SU-DHL-6 (cell line): ENCODE data around the gene COX11.

ENCODE experiments used
- H2AFZ ChIP-seq: fragments of 200-600 bp; sonication (generic); 2 replicates; pipeline ENCODE4 v1.6.1; 2014; ENCODE audit warnings: low read depth, mild to moderate bottlenecking, moderate library complexity, mixed read lengths, antibody characterized with exemption, low read length; ENCODE audit not compliant: severe bottlenecking
- H3F3A ChIP-seq: fragments of 200-600 bp; shearing (Covaris generic); 2 replicates; pipeline ENCODE4 v1.6.0; 2016; ENCODE audit warnings: antibody characterized with exemption, mild to moderate bottlenecking; ENCODE audit not compliant: insufficient read depth
- H3K27ac ChIP-seq: fragments of 200-600 bp; sonication (generic); 2 replicates; pipeline ENCODE4 v1.5.1; 2016; ENCODE audit warnings: low read depth, mild to moderate bottlenecking, low read length, moderate library complexity, mixed read lengths
- H3K27me3 ChIP-seq: fragments of 200-600 bp; sonication (generic), shearing (Covaris generic); 2 replicates; pipeline ENCODE4 v1.6.0; 2014; ENCODE audit warnings: mild to moderate bottlenecking, low read length
- H3K36me3 ChIP-seq: fragments of 200-600 bp; sonication (generic); 2 replicates; pipeline ENCODE4 v1.6.1; 2014; ENCODE audit warnings: mild to moderate bottlenecking, low read length, mixed read lengths
- H3K4me2 ChIP-seq: fragments of 300-600, 200-600 bp; shearing (Covaris generic), sonication (generic); 2 replicates; pipeline ENCODE4 v1.6.0; 2014; ENCODE audit warnings: low read length, low read depth, mild to moderate bottlenecking; ENCODE audit not compliant: poor library complexity, severe bottlenecking
- H3K4me3 ChIP-seq: fragments of 200-600 bp; sonication (generic); 2 replicates; pipeline ENCODE4 v1.5.1; 2014; ENCODE audit warnings: antibody characterized with exemption, low read length, mild to moderate bottlenecking, mixed read lengths; ENCODE audit not compliant: insufficient read depth, poor library complexity, severe bottlenecking
- H3K79me2 ChIP-seq: fragments of 200-600 bp; sonication (generic); 2 replicates; pipeline ENCODE4 v1.6.1; 2014; ENCODE audit warnings: mild to moderate bottlenecking, low read length, moderate library complexity; ENCODE audit not compliant: insufficient read depth
- H3K9ac ChIP-seq: fragments of 200-600 bp; sonication (generic); 2 replicates; pipeline ENCODE4 v1.7.0; 2014; ENCODE audit warnings: mild to moderate bottlenecking, low read length
- H3K9me2 ChIP-seq: fragments of 200-600 bp; sonication (generic); replicated peaks from 2 replicates; pipeline ENCODE4 v1.6.1; 2014; ENCODE audit warnings: low read length; ENCODE audit not compliant: insufficient read depth
- H3K9me3 ChIP-seq: fragments of 200-600 bp; sonication (generic); 2 replicates; pipeline ENCODE4 v1.6.1; 2014; ENCODE audit warnings: low read length, mixed read lengths; ENCODE audit not compliant: insufficient read depth
- H4K20me1 ChIP-seq: fragments of 200-600 bp; sonication (generic); 2 replicates; pipeline ENCODE4 v1.6.1; 2014; ENCODE audit warnings: low read depth, mild to moderate bottlenecking, antibody characterized with exemption, low read length, moderate library complexity, mixed read lengths
- EZH2phosphoT487 ChIP-seq: fragments of 200-600 bp; sonication (generic), shearing (Covaris generic); conservative IDR thresholded peaks from 2 replicates; pipeline ENCODE4 v1.6.1; 2018; ENCODE audit warnings: mild to moderate bottlenecking, antibody characterized with exemption, low read length, moderate library complexity, mixed read lengths
- TF ChIP-seq, protein P1 (sequence below): fragments of 200-600 bp; sonication (generic); IDR thresholded peaks from one replicate; pipeline ENCODE4 v1.5.1; 2017; ENCODE audit warnings: antibody characterized with exemption, mild to moderate bottlenecking, low read length, moderate library complexity; ENCODE audit not compliant: insufficient read depth, poor library complexity, severe bottlenecking

The COX11 gene

DNA sequence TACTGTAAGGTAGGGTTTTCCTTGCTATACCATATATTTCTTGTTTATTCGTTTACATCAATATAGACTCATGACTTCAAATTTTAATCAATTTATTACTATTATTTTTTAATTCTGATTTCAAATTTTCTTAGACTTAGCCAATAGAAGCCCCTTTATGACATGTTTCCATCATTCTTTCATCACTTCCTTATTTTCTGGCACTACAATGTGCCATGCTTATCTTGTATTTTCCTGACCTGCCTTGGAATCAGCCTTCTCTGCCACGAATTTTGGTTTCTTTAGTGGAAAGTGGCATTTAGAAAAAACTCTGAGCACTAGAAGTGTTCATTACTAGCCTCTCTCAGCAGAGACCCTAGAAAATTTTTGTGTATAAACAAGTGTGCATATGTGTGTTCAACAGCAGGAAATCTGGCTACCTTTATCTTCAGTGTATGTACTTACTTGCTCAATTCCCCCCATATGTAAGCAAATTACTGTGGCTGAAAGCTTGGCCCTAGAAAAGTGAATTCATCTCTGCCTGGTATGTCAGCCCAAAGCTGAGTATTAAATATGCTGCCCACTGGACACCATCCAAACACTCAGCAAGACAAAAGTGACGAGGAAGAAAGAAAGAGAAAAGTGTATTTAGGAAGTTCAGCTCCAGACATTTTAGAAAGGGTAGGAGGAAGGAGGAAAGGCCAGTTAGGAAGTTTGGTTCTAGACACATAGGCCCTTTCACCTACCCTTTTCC lies 4.1 kb upstream of the COX11 start:
- Histone ChIP-seq H2AFZ (no peak overlapping the region), H3K36me3 (no peaks in the 10 kb centered on the region), H3K79me2 (peaks cover 21% of the 10 kb centered on the region), H3K9ac (no peak overlapping the region), H3F3A (no peaks in the 10 kb centered on the region), H3K27ac (no peak overlapping the region), H3K9me3 (no peaks in the 10 kb centered on the region), H3K4me2 (no peak overlapping the region), H4K20me1 (no peaks in the 10 kb centered on the region), H3K9me2 (no peaks in the 10 kb centered on the region), H3K4me3 (no peak overlapping the region), H3K27me3 (no peaks in the 10 kb centered on the region)
- TF ChIP-seq, protein P1, sequence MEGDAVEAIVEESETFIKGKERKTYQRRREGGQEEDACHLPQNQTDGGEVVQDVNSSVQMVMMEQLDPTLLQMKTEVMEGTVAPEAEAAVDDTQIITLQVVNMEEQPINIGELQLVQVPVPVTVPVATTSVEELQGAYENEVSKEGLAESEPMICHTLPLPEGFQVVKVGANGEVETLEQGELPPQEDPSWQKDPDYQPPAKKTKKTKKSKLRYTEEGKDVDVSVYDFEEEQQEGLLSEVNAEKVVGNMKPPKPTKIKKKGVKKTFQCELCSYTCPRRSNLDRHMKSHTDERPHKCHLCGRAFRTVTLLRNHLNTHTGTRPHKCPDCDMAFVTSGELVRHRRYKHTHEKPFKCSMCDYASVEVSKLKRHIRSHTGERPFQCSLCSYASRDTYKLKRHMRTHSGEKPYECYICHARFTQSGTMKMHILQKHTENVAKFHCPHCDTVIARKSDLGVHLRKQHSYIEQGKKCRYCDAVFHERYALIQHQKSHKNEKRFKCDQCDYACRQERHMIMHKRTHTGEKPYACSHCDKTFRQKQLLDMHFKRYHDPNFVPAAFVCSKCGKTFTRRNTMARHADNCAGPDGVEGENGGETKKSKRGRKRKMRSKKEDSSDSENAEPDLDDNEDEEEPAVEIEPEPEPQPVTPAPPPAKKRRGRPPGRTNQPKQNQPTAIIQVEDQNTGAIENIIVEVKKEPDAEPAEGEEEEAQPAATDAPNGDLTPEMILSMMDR = no peak
- TF ChIP-seq EZH2phosphoT487 = no peak

GRCh38 chr17:54971901-54972300 lies 3.4 kb upstream of the COX11 start:
- Histone ChIP-seq H3K27ac (no peak overlapping the region), H3K9ac (no peak overlapping the region), H2AFZ (no peak overlapping the region), H3K4me3 (no peak overlapping the region), H3K9me2 (no peaks in the 10 kb centered on the region), H3K27me3 (no peaks in the 10 kb centered on the region), H4K20me1 (no peaks in the 10 kb centered on the region), H3F3A (no peaks in the 10 kb centered on the region), H3K9me3 (no peaks in the 10 kb centered on the region), H3K79me2 (peaks cover 27% of the 10 kb centered on the region), H3K36me3 (no peaks in the 10 kb centered on the region), H3K4me2 (no peak overlapping the region)
- no peak for TF ChIP-seq EZH2phosphoT487
- TF ChIP-seq, protein P1 = no peak

GRCh38 chr17:54971147-54971546 lies 2.7 kb upstream of the COX11 start:
- Histone ChIP-seq H3K9ac (no peak overlapping the region), H2AFZ (no peak overlapping the region), H3K9me3 (no peaks in the 10 kb centered on the region), H3F3A (no peaks in the 10 kb centered on the region), H3K36me3 (no peaks in the 10 kb centered on the region), H3K79me2 (peaks cover 32% of the 10 kb centered on the region), H4K20me1 (no peaks in the 10 kb centered on the region), H3K4me3 (no peak overlapping the region), H3K9me2 (no peaks in the 10 kb centered on the region), H3K4me2 (no peak overlapping the region), H3K27ac (no peak overlapping the region), H3K27me3 (no peaks in the 10 kb centered on the region)
- TF ChIP-seq, protein P1 = no peak
- TF ChIP-seq EZH2phosphoT487 = no peak
